A549 (cell line): ENCODE data around the gene DNASE1L1. TPM values are rescaled to one million over a fixed set of nuclear protein-coding genes. Genes with fewer than 3 reads are reported as not detected.
"Not testable (repeated sequence)": the region's sequence is repeated elsewhere in the genome, so short reads cannot be mapped to it uniquely, and the experiment has no call there.

Experiments
- ATAC-seq, 2 experiments: fragments of 200-7000 bp in 1 of 2; fragments of >200 bp in 1 of 2; cut with Nextera tagmentation in 1 of 2; cut with Tn5 transposase in 1 of 2; 3 replicates each; pipeline versions ENCODE4 v1.8.0 to v1.9.1; 2018 to 2020; ENCODE audit warnings: mild to moderate bottlenecking in 1 of 2, moderate library complexity in 1 of 2
- CTCF ChIA-PET: fragments of 300-600 bp; sonication (Branson Sonifier 250); formaldehyde crosslinking; extraction: SDS; loops from one replicate; lab custom pipeline; 2021; ENCODE audit warnings: antibody characterized with exemption, inconsistent platforms; lab: Yijun Ruan, JAX
- POLR2A ChIA-PET: fragments of 350-600 bp; formaldehyde crosslinking; extraction: SDS; loops from one replicate; lab custom pipeline; 2021; ENCODE audit warnings: antibody characterized with exemption, inconsistent platforms; lab: Yijun Ruan, JAX
- DNase-seq, 2 experiments: peaks; one replicate each; pipeline versions ENCODE4 v3.0.0 to v3.0.0-alpha.2; 2011 to 2016; ENCODE audit warnings: low read depth in 1 of 2, low spot score in 1 of 2
- FAIRE-seq: peaks from 2 replicates; lab custom pipeline; 2011; peaks lifted over from hg19 to GRCh38; lab: Jason Lieb, UNC
- H3K27ac ChIP-seq, 2 experiments: fragments of >200 bp; sonication (Bioruptor Twin); formaldehyde crosslinking; 3 replicates each; pipeline ENCODE4 v1.5.1; 2016 to 2017
- H3K4me1 ChIP-seq: fragments of >200 bp; sonication (Bioruptor Twin); formaldehyde crosslinking; 3 replicates; pipeline ENCODE4 v1.6.1; 2016
- H3K4me2 ChIP-seq: fragments of >200 bp; sonication (Bioruptor Twin); formaldehyde crosslinking; 3 replicates; pipeline ENCODE4 v1.6.1; 2016
- H3K4me3 ChIP-seq: fragments of >200 bp; sonication (Bioruptor Twin); formaldehyde crosslinking; 3 replicates; pipeline ENCODE4 v1.5.1; 2016
- H3K9me3 ChIP-seq: fragments of >200 bp; sonication (Bioruptor Twin); formaldehyde crosslinking; 3 replicates; pipeline ENCODE4 v1.6.1; 2016
- CHD4 ChIP-seq: fragments of 200-600 bp; sonication (generic); IDR thresholded peaks from 2 replicates; pipeline ENCODE4 v1.6.1; 2016; ENCODE audit warnings: antibody characterized with exemption, mild to moderate bottlenecking, borderline replicate concordance
- CTCF ChIP-seq: fragments of >200 bp; sonication (Bioruptor Twin); formaldehyde crosslinking; IDR thresholded peaks from 3 replicates; pipeline ENCODE4 v1.5.1; 2016
- EHMT2 ChIP-seq: fragments of 200-600 bp; sonication (generic); IDR thresholded peaks from 2 replicates; pipeline ENCODE4 v1.6.1; 2016; ENCODE audit warnings: antibody characterized with exemption, low read depth, mild to moderate bottlenecking, moderate library complexity
- FOSL2 ChIP-seq, 2 experiments: fragments of 450-650 bp in 1 of 2; fragments of >200 bp in 1 of 2; sonication (Bioruptor Twin) in 1 of 2; formaldehyde crosslinking; IDR thresholded peaks; 2 replicates each; pipeline versions ENCODE4 v1.5.0 to v1.6.1; 2016 to 2020; ENCODE audit warnings: mild to moderate bottlenecking in 1 of 2, moderate library complexity in 1 of 2
- HEYL ChIP-seq: fragments of 250-450 bp; sonication (Bioruptor Pico); IDR thresholded peaks from 2 replicates; pipeline ENCODE4 v1.8.0; 2021; ENCODE audit warnings: mild to moderate bottlenecking, moderate library complexity
- HOXB13 ChIP-seq: fragments of 250-450 bp; sonication (Bioruptor Pico); IDR thresholded peaks from 2 replicates; pipeline ENCODE4 v1.5.0; 2020; ENCODE audit warnings: low read depth, mild to moderate bottlenecking, moderate library complexity
- KDM1A ChIP-seq: fragments of 200-600 bp; sonication (generic); IDR thresholded peaks from 2 replicates; pipeline ENCODE4 v1.6.1; 2016; ENCODE audit warnings: low read depth, mild to moderate bottlenecking
- KDM5A ChIP-seq: fragments of 200-600 bp; sonication (generic); IDR thresholded peaks from 2 replicates; pipeline ENCODE4 v1.6.1; 2016; ENCODE audit warnings: antibody characterized with exemption, mild to moderate bottlenecking
- MYC ChIP-seq: IDR thresholded peaks from 2 replicates; pipeline ENCODE4 v1.6.1; 2012; ENCODE audit warnings: mild to moderate bottlenecking, inconsistent platforms, low read length, improper control_type of control experiment, borderline replicate concordance
- NFE2L2 ChIP-seq: fragments of 150-350 bp; conservative IDR thresholded peaks from 2 replicates; pipeline ENCODE4 v1.6.1; 2014; ENCODE audit warnings: low read length
- POLR2A ChIP-seq: IDR thresholded peaks from 2 replicates; pipeline ENCODE4 v1.6.1; 2012; ENCODE audit warnings: mild to moderate bottlenecking, low read length
- POLR2AphosphoS2 ChIP-seq: conservative IDR thresholded peaks from 2 replicates; pipeline ENCODE4 v1.6.1; 2012; ENCODE audit warnings: low read length, improper control_type of control experiment, inconsistent platforms
- RFX5 ChIP-seq: fragments of 450-650 bp; IDR thresholded peaks from 2 replicates; pipeline ENCODE4 v1.7.1; 2014; ENCODE audit warnings: antibody characterized with exemption, mild to moderate bottlenecking, moderate library complexity
- TFCP2L1 ChIP-seq: fragments of 250-450 bp; sonication (Bioruptor Pico); IDR thresholded peaks from 2 replicates; pipeline ENCODE4 v1.5.0; 2021; ENCODE audit warnings: mild to moderate bottlenecking
- WGBS: methylation state at CpG from one replicate; pipeline ENCODE4 v1.1.6; 2017; ENCODE audit errors: missing lambda C conversion rate; 5-methylcytosine and 5-hydroxymethylcytosine counted together
- polyA plus RNA-seq, 4 experiments: library from polyadenylated mRNA; depleted of rRNA in 3 of 4; stranded (reverse); fragments of >200 nt; fragmentation: RNase III in 1 of 4; extraction: RNeasy Plus Mini Kit Qiagen cat#74134 plus additional on column Dnase treatment in 1 of 4; gene quantifications; 2 replicates in 3 of 4; 3 replicates in 1 of 4; pipeline ENCODE4 v1.2.3, GENCODE V29; 2011 to 2017
- TF ChIP-seq, protein P1 (sequence below): IDR thresholded peaks from 2 replicates; pipeline ENCODE4 v1.6.1; 2012; ENCODE audit warnings: low read depth, borderline replicate concordance

The DNASE1L1 gene
- polyA plus RNA-seq, 2 of the 4 experiments (the other 2 are of a cell fraction) = 14.3 to 24.5 TPM

- FAIRE-seq (peak; percentile 46), ATAC-seq (peak; percentile 9 to 18; a peak in 5 of 6 replicates)
- POLR2A ChIA-PET, H3K9me3 ChIP-seq, H3K27ac ChIP-seq, H3K4me2 ChIP-seq, H3K4me1 ChIP-seq, DNase-seq, CTCF ChIA-PET, H3K4me3 ChIP-seq: not testable (repeated sequence)
- WGBS = no CpG with 5 or more reads among the region's 16 CpGs
Observed at GRCh38 chrX:154388649-154389048, 20.4 kb downstream of the DNASE1L1 start.

DNA sequence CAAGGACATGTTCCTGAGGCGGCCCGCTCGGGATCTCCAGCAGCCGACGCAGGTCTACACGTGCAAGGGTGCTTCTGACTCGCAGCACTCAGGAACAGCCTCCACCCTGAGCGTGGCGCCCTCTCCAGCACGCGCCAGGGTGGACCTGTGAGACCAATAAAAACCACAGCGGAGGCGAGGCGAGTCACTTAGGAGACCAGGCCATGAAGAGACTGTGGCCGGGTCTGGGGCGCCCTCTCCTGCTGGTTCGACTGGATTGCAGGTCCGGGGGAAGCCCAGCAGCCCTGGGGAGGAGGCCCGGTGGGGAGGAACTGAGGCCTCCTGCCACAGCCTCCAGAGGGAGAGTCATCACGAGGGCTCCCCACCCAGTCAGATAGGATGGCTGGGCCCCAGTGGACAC, 21.0 kb downstream of the DNASE1L1 start:
- POLR2A ChIA-PET = not testable (repeated sequence)
- ATAC-seq = peak; percentile 16 to 47
- WGBS = no CpG with 5 or more reads among the region's 20 CpGs

GRCh38 chrX:154384284-154384892, 24.7 kb downstream of the DNASE1L1 start:
- Histone ChIP-seq H3K4me1 (peaks cover 15% of the 10 kb centered on the region), H3K4me2 (no peak overlapping the region), H3K4me3 (no peak overlapping the region), H3K9me3 (no peaks in the 10 kb centered on the region), H3K27ac (no peak overlapping the region)
- TF ChIP-seq KDM5A = no peak
- TF ChIP-seq MYC = no peak
- no peak for TF ChIP-seq HEYL (CRISPR knock-in tag)
- TF ChIP-seq TFCP2L1 (CRISPR knock-in tag) = no peak
- TF ChIP-seq POLR2AphosphoS2 = no peak
- peak; percentile 11; the same call in 1 of the 3 replicates for TF ChIP-seq CTCF
- TF ChIP-seq EHMT2 = no peak
- 87% methylated on average over 6 of the region's 8 CpGs for WGBS
- FAIRE-seq (no peak), DNase-seq (no peak), ATAC-seq (no peak)
- POLR2A ChIA-PET = interaction anchor here (1.1 to 2.8 kb wide), 3 partner anchors 11 to 14 kb away, joined by 5 to 10 read pairs (median 5); partner anchors contain the start of gene RPL10
- CTCF ChIA-PET = interaction anchor here (0.7 to 3.5 kb wide), 5 partner anchors 11 to 1443 kb away, joined by 3 to 49 read pairs (median 3); partner anchors contain the start of genes FLNA and RPL10

More for the DNA sequence above, 21.0 kb downstream of the DNASE1L1 start:
- H3K4me3 ChIP-seq, DNase-seq, H3K4me1 ChIP-seq, H3K9me3 ChIP-seq, H3K27ac ChIP-seq, CTCF ChIA-PET, H3K4me2 ChIP-seq: not testable (repeated sequence)
- peak; percentile 82 for FAIRE-seq

DNA sequence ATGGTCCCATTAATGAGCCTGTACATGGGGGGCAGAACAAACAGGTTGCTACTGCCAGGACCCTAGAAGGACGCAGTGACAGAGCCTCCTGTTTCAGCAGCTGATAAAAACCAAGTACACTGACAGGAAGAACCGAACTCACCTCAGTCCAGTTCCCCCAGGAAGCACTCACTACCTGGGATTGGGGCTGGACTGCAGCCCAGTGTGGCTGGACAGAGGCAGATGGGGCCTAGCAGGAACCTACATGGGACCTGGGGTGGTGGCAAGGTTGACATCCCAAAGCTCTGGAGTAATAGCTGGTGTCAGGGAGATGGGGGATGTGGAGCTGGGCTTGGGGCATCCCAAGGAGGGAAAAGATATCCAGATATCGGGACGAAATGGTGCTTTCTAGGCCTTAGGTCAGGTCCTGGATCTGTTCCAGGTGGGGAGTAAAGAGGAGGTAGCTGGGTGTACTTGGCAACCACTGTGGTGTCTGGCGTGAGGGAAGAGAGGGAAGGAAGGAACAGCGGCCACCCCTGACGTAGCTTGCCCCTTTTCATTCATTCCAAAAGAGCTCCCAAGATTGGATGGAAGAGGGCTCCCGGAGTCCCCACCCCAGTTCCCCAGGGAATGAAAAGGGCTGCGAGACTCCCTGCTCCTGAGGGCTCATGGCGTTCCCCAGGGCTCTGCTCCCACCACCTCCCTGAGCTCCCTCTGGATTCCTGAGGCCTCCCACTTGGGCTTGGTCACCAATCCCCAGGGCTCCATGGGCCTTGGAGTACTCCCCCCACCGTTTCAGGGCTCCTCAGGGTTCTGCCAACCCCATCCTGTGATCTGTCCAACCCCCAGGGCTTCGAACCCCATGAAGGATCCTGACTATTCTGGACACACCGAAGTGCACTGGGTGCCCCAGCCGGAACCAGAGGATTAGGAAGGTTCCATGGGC, 25.4 kb downstream of the DNASE1L1 start:
- no peaks in the 10 kb centered on the region for H3K9me3 ChIP-seq
- H3K4me1 ChIP-seq = peaks cover 15% of the 10 kb centered on the region
- ATAC-seq (no peak), FAIRE-seq (no peak), DNase-seq (no peak)
- H3K4me3 ChIP-seq = no peak overlapping the region
- CTCF ChIA-PET = interaction anchor here (0.7 to 3.5 kb wide), 5 partner anchors 10 to 1442 kb away, joined by 3 to 49 read pairs (median 3); partner anchors contain the start of genes FLNA and RPL10
- POLR2A ChIA-PET = interaction anchor here (1.1 to 2.8 kb wide), 3 partner anchors 11 to 14 kb away, joined by 5 to 10 read pairs (median 5); partner anchors contain the start of gene RPL10
- H3K4me2 ChIP-seq = no peak overlapping the region
- WGBS = 92% methylated on average over 9 of the region's 14 CpGs
- TF ChIP-seq HOXB13 = no peak
- no peak for TF ChIP-seq CHD4
- TF ChIP-seq POLR2A = peak; percentile 6; the same call in 1 of the 2 replicates
- TF ChIP-seq, protein P1, sequence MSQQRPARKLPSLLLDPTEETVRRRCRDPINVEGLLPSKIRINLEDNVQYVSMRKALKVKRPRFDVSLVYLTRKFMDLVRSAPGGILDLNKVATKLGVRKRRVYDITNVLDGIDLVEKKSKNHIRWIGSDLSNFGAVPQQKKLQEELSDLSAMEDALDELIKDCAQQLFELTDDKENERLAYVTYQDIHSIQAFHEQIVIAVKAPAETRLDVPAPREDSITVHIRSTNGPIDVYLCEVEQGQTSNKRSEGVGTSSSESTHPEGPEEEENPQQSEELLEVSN = no peak
- TF ChIP-seq FOSL2 (IDR thresholded peaks at IDR 0.05) = no peak
- TF ChIP-seq FOSL2 (CRISPR knock-in tag; IDR thresholded peaks at IDR 0.05) = no peak
- no peak for TF ChIP-seq RFX5
- no peak for TF ChIP-seq NFE2L2
- TF ChIP-seq KDM1A = no peak
- H3K27ac ChIP-seq = no peak overlapping the region
